ENCODE measurements around the gene OR4K2.

DNA sequence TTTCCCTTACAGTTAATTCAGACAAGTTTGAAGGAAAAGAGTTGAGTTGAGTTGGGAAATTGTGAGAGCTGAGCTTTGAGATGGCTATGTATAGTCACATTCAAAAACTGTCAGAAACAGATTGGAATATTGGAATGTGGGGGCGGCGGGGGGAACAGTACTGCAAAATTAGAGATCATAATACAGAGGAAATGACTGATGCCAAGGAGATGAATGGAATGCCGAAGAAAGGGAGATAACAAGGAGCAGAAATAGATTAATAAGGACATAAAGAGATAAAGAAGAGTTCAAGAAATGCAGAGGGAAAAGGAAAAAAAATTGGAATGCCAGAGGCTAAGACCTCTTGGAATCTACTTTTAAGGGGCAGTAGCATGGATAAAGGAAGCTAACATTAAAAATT, 42.3 kb downstream of the OR4K2 start:
- TF ChIP-seq POLR2AphosphoS5 (IDR thresholded peaks at IDR 0.05) (no peak), POLR2A (IDR thresholded peaks at IDR 0.05) (no peak)
- TF ChIP-seq, protein P1, sequence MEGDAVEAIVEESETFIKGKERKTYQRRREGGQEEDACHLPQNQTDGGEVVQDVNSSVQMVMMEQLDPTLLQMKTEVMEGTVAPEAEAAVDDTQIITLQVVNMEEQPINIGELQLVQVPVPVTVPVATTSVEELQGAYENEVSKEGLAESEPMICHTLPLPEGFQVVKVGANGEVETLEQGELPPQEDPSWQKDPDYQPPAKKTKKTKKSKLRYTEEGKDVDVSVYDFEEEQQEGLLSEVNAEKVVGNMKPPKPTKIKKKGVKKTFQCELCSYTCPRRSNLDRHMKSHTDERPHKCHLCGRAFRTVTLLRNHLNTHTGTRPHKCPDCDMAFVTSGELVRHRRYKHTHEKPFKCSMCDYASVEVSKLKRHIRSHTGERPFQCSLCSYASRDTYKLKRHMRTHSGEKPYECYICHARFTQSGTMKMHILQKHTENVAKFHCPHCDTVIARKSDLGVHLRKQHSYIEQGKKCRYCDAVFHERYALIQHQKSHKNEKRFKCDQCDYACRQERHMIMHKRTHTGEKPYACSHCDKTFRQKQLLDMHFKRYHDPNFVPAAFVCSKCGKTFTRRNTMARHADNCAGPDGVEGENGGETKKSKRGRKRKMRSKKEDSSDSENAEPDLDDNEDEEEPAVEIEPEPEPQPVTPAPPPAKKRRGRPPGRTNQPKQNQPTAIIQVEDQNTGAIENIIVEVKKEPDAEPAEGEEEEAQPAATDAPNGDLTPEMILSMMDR (IDR thresholded peaks at IDR 0.05 in 8 of 11, conservative IDR thresholded peaks at IDR 0.05 in 3 of 11): no peak

Measured in spleen (tissue), 7 donors.